ENCODE measurements around the gene ACOXL. TPM values are rescaled to one million over a fixed set of nuclear protein-coding genes. Genes with fewer than 3 reads are reported as not detected.

The ACOXL gene
- polyA plus RNA-seq, 3 donors = 0.35 TPM; not detected in 2

DNA sequence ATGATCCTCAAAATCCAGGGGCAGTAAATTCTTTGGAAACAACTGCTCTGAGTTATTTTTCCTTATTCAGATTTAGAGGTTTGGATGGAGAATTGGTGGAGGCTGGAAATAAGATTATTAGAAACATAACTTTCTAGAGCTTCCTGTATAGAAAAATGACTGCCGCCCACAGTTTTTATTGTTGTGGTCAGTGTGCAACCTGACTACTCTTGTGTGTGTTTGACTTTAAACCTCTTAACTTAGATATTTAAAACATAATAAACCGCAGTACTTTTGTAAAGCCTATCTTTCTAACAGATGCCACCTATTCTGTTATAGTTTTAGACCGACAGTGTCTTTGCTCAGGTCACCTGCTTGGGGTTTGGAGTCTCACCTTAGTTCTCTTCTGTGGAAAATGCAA is 272.9 kb downstream of the ACOXL start:
- Mint-ChIP-seq H3K4me1 (peaks cover 38% of the 10 kb centered on the region), H3K9me3 (peaks cover 0 to 5% (median 2%) of the 10 kb centered on the region in 7 donors), H3K27me3 (ENCODE audit: low read depth in 3 of 3) (peaks cover 0 to 4% (median 0%) of the 10 kb centered on the region in 3 donors), H3K36me3 (peaks cover 2% of the 10 kb centered on the region in 2 donors), H3K27ac (peak overlapping the region in 1 of 7 donors; percentile 48), H3K4me3 (no peak overlapping the region)
- Histone ChIP-seq H3K4me1 (ENCODE audit: control insufficient read depth in 1 of 2, insufficient read depth in 2 of 2, low read length in 2 of 2) (peaks cover 25 to 28% of the 10 kb centered on the region in 2 donors), H3K27me3 (ENCODE audit: control insufficient read depth in 2 of 2, insufficient read depth in 2 of 2, low read length in 2 of 2) (no peaks in the 10 kb centered on the region), H4K20me1 (ENCODE audit: insufficient read depth, low read length) (no peaks in the 10 kb centered on the region), H3K4me2 (replicated peaks; ENCODE audit: extremely low read depth, low read length, poor library complexity, severe bottlenecking) (no peak overlapping the region), H3K4me3 (replicated peaks in 1 of 3; ENCODE audit: low read depth in 2 of 3, low read length in 3 of 3) (no peak overlapping the region), H2AFZ (ENCODE audit: insufficient read depth, low read depth, low read length, poor library complexity, severe bottlenecking) (no peak overlapping the region), H3K27ac (ENCODE audit: low read depth in 1 of 2, low read length in 2 of 2) (no peak overlapping the region), H3K9me3 (replicated peaks in 1 of 2; ENCODE audit: control insufficient read depth in 1 of 2, insufficient read depth in 1 of 2, low read length in 2 of 2) (no peaks in the 10 kb centered on the region), H3K36me3 (replicated peaks in 1 of 2; ENCODE audit: control insufficient read depth in 1 of 2, insufficient read depth in 2 of 2, low read length in 2 of 2) (no peaks in the 10 kb centered on the region), H3K9ac (ENCODE audit: insufficient read depth, low read length, poor library complexity, severe bottlenecking) (no peak overlapping the region), H3K79me2 (ENCODE audit: insufficient read depth, low read length) (no peaks in the 10 kb centered on the region)
- no peak for DNase-seq
- no peak for TF ChIP-seq CTCF (IDR thresholded peaks at IDR 0.05)
- 100% methylated on average over 2 of the region's 3 CpGs for WGBS (ENCODE audit: insufficient coverage)
- intact Hi-C loops (cut with micrococcal nuclease) = no loop called here

DNA sequence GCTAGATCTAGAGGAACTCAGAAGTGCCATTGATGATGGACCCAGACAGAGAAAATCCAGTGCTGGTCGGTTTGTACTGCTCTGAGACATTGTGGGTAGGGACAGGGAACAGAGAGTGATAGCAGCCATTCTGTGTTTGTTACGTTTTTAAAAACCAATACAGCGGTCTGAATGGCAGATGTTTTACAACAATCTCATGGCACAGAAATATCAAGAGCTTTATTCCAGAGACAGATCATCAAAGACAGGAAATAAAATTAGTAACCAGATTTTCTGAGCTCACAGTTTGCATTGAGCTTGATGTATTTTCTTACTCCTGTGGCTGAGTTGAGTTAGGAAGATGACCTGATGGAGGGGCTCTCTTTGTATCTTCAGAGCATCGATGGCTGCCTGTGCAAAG is 273.4 kb downstream of the ACOXL start:
- no peak overlapping the region for H3K4me3 ChIP-seq (replicated peaks in 1 of 3; ENCODE audit: low read depth in 2 of 3, low read length in 3 of 3)
- no peak overlapping the region for H3K9ac ChIP-seq (ENCODE audit: insufficient read depth, low read length, poor library complexity, severe bottlenecking)
- no peak for TF ChIP-seq CTCF (IDR thresholded peaks at IDR 0.05)
- H3K4me3 Mint-ChIP-seq = no peak overlapping the region
- no peaks in the 10 kb centered on the region for H3K79me2 ChIP-seq (ENCODE audit: insufficient read depth, low read length)
- 88% methylated on average over 1 of the region's 4 CpGs for WGBS (ENCODE audit: insufficient coverage)
- no peak overlapping the region for H3K4me2 ChIP-seq (replicated peaks; ENCODE audit: extremely low read depth, low read length, poor library complexity, severe bottlenecking)
- H3K9me3 Mint-ChIP-seq = peaks cover 0 to 5% (median 2%) of the 10 kb centered on the region in 7 donors
- H2AFZ ChIP-seq (ENCODE audit: insufficient read depth, low read depth, low read length, poor library complexity, severe bottlenecking) = no peak overlapping the region
- H3K27ac Mint-ChIP-seq = peak overlapping the region in 2 of 7 donors; percentile 7 to 77
- H3K36me3 Mint-ChIP-seq = peaks cover 2% of the 10 kb centered on the region in 2 donors
- H3K4me1 Mint-ChIP-seq = peaks cover 38% of the 10 kb centered on the region
- no peaks in the 10 kb centered on the region for H3K36me3 ChIP-seq (replicated peaks in 1 of 2; ENCODE audit: control insufficient read depth in 1 of 2, insufficient read depth in 2 of 2, low read length in 2 of 2)
- H3K27me3 Mint-ChIP-seq (ENCODE audit: low read depth in 3 of 3) = peaks cover 0 to 4% (median 0%) of the 10 kb centered on the region in 3 donors
- H3K9me3 ChIP-seq (replicated peaks in 1 of 2; ENCODE audit: control insufficient read depth in 1 of 2, insufficient read depth in 1 of 2, low read length in 2 of 2) = no peaks in the 10 kb centered on the region
- intact Hi-C loops (cut with micrococcal nuclease) = no loop called here
- H4K20me1 ChIP-seq (ENCODE audit: insufficient read depth, low read length) = no peaks in the 10 kb centered on the region
- H3K27me3 ChIP-seq (ENCODE audit: control insufficient read depth in 2 of 2, insufficient read depth in 2 of 2, low read length in 2 of 2) = no peaks in the 10 kb centered on the region
- peaks cover 25 to 28% of the 10 kb centered on the region in 2 donors for H3K4me1 ChIP-seq (ENCODE audit: control insufficient read depth in 1 of 2, insufficient read depth in 2 of 2, low read length in 2 of 2)
- no peak overlapping the region for H3K27ac ChIP-seq (ENCODE audit: low read depth in 1 of 2, low read length in 2 of 2)
- no peak for DNase-seq
